Neural progenitor cell (in vitro differentiated cells): ENCODE data around the gene MRPL3. TPM values are rescaled to one million over a fixed set of nuclear protein-coding genes. Genes with fewer than 3 reads are reported as not detected.

ENCODE experiments used
- DNase-seq: peaks from one replicate; pipeline ENCODE4 v3.0.0-alpha.2; 2016; ENCODE audit warnings: low spot score
- H2AFZ ChIP-seq: fragments of 200-600 bp; sonication (generic); replicated peaks from 2 replicates; pipeline ENCODE4 v1.6.1; 2016; ENCODE audit warnings: antibody characterized with exemption
- H3F3A ChIP-seq: fragments of 200-600 bp; sonication (generic); 2 replicates; pipeline ENCODE4 v1.6.1; 2016; ENCODE audit warnings: antibody characterized with exemption, low read depth
- H3K27ac ChIP-seq: fragments of 200-600 bp; sonication (generic); 2 replicates; pipeline ENCODE4 v1.5.1; 2016; ENCODE audit warnings: mild to moderate bottlenecking
- H3K27me3 ChIP-seq: fragments of 200-600 bp; sonication (generic); 2 replicates; pipeline ENCODE4 v1.6.1; 2016; ENCODE audit warnings: mild to moderate bottlenecking, moderate library complexity
- H3K36me3 ChIP-seq: fragments of 200-600 bp; sonication (generic); 2 replicates; pipeline ENCODE4 v1.5.1; 2016
- H3K4me1 ChIP-seq: fragments of 200-600 bp; sonication (generic); 2 replicates; pipeline ENCODE4 v1.6.1; 2016; ENCODE audit warnings: mixed run types
- H3K4me2 ChIP-seq: fragments of 200-600 bp; sonication (generic); 2 replicates; pipeline ENCODE4 v1.6.1; 2016
- H3K4me3 ChIP-seq: fragments of 200-600 bp; sonication (generic); 2 replicates; pipeline ENCODE4 v1.5.1; 2016
- H3K79me2 ChIP-seq: fragments of 200-600 bp; sonication (generic); 2 replicates; pipeline ENCODE4 v1.6.1; 2016; ENCODE audit warnings: low read depth
- H3K9ac ChIP-seq: fragments of 200-600 bp; sonication (generic); 2 replicates; pipeline ENCODE4 v1.6.1; 2016
- H3K9me3 ChIP-seq: fragments of 200-600 bp; sonication (generic); 2 replicates; pipeline ENCODE4 v1.5.1; 2016; ENCODE audit warnings: low read depth
- H4K20me1 ChIP-seq: fragments of 200-600 bp; sonication (generic); 2 replicates; pipeline ENCODE4 v1.6.1; 2016; ENCODE audit warnings: low read depth
- H3K27ac Mint-ChIP-seq: 3 replicates; pipeline ENCODE4 v1.8.0; 2021; ENCODE audit warnings: mixed read lengths
- H3K27me3 Mint-ChIP-seq: 2 replicates; pipeline ENCODE4 v1.8.0; 2022; ENCODE audit warnings: low read depth, mild to moderate bottlenecking, inconsistent platforms, moderate library complexity, mixed read lengths; ENCODE audit not compliant: insufficient read depth
- H3K36me3 Mint-ChIP-seq: 3 replicates; pipeline ENCODE4 v1.8.0; 2021; ENCODE audit warnings: mixed read lengths
- H3K4me1 Mint-ChIP-seq: 3 replicates; pipeline ENCODE4 v1.8.0; 2021; ENCODE audit warnings: mixed read lengths
- H3K4me3 Mint-ChIP-seq: 3 replicates; pipeline ENCODE4 v1.8.0; 2021; ENCODE audit warnings: mild to moderate bottlenecking, moderate library complexity, mixed read lengths
- H3K9me3 Mint-ChIP-seq: 3 replicates; pipeline ENCODE4 v1.8.0; 2020; ENCODE audit warnings: mixed read lengths
- CTCF ChIP-seq: fragments of 200-600 bp; sonication (generic); IDR thresholded peaks from 2 replicates; pipeline ENCODE4 v1.5.1; 2017; ENCODE audit warnings: antibody characterized with exemption, mild to moderate bottlenecking
- EZH2 ChIP-seq: fragments of 200-600 bp; sonication (generic); IDR thresholded peaks from 2 replicates; pipeline ENCODE4 v1.6.1; 2017; ENCODE audit warnings: antibody characterized with exemption, mild to moderate bottlenecking, moderate library complexity
- EZH2phosphoT487 ChIP-seq: fragments of 200-600 bp; sonication (generic); IDR thresholded peaks from 2 replicates; pipeline ENCODE4 v1.6.1; 2017; ENCODE audit warnings: antibody characterized with exemption
- total RNA-seq: library from RNA; depleted of rRNA; stranded (reverse); fragments of >200 nt; gene quantifications from 2 replicates; pipeline ENCODE4 v1.2.3, GENCODE V29; 2015; ENCODE audit warnings: low replicate concordance

MRPL3 gene
- total RNA-seq, 1 donor from 2014 or later = 202 TPM

GRCh38 chr3:131439084-131439483, 63.7 kb downstream of the MRPL3 start:
- Histone ChIP-seq H3K9ac (no peak overlapping the region), H2AFZ (no peak overlapping the region), H4K20me1 (no peaks in the 10 kb centered on the region), H3F3A (no peaks in the 10 kb centered on the region), H3K4me2 (no peak overlapping the region), H3K36me3 (no peaks in the 10 kb centered on the region), H3K27me3 (no peaks in the 10 kb centered on the region), H3K4me1 (no peaks in the 10 kb centered on the region), H3K27ac (no peak overlapping the region), H3K9me3 (no peaks in the 10 kb centered on the region), H3K4me3 (no peak overlapping the region), H3K79me2 (no peaks in the 10 kb centered on the region)
- Mint-ChIP-seq H3K27me3 (no peaks in the 10 kb centered on the region), H3K36me3 (no peaks in the 10 kb centered on the region), H3K4me3 (no peak overlapping the region), H3K4me1 (no peaks in the 10 kb centered on the region), H3K9me3 (no peaks in the 10 kb centered on the region), H3K27ac (no peak overlapping the region)
- TF ChIP-seq EZH2 = no peak
- TF ChIP-seq CTCF = no peak
- TF ChIP-seq EZH2phosphoT487 = no peak
- DNase-seq = no peak

GRCh38 chr3:131435000-131435399, 67.8 kb downstream of the MRPL3 start:
- Histone ChIP-seq H3K27me3 (no peaks in the 10 kb centered on the region), H3K4me1 (peaks cover 6% of the 10 kb centered on the region), H2AFZ (no peak overlapping the region), H3K79me2 (no peaks in the 10 kb centered on the region), H3K9ac (no peak overlapping the region), H3K36me3 (no peaks in the 10 kb centered on the region), H3K4me3 (no peak overlapping the region), H3K9me3 (no peaks in the 10 kb centered on the region), H4K20me1 (no peaks in the 10 kb centered on the region), H3K27ac (no peak overlapping the region), H3K4me2 (no peak overlapping the region), H3F3A (no peaks in the 10 kb centered on the region)
- H3K4me1 Mint-ChIP-seq = no peaks in the 10 kb centered on the region
- H3K36me3 Mint-ChIP-seq = no peaks in the 10 kb centered on the region
- no peak overlapping the region for H3K4me3 Mint-ChIP-seq
- H3K9me3 Mint-ChIP-seq = peaks cover 4% of the 10 kb centered on the region
- no peak overlapping the region for H3K27ac Mint-ChIP-seq
- DNase-seq = no peak
- peaks cover 6% of the 10 kb centered on the region for H3K27me3 Mint-ChIP-seq
- no peak for TF ChIP-seq EZH2phosphoT487
- no peak for TF ChIP-seq CTCF
- no peak for TF ChIP-seq EZH2

- Histone ChIP-seq H3K36me3 (no peaks in the 10 kb centered on the region), H3K9ac (no peak overlapping the region), H3F3A (no peaks in the 10 kb centered on the region), H3K79me2 (no peaks in the 10 kb centered on the region), H2AFZ (no peak overlapping the region), H3K27ac (no peak overlapping the region), H4K20me1 (no peaks in the 10 kb centered on the region), H3K27me3 (no peaks in the 10 kb centered on the region), H3K4me3 (no peak overlapping the region), H3K4me2 (no peak overlapping the region), H3K9me3 (no peaks in the 10 kb centered on the region), H3K4me1 (peaks cover 6% of the 10 kb centered on the region)
- TF ChIP-seq EZH2 = no peak
- TF ChIP-seq EZH2phosphoT487 = no peak
- TF ChIP-seq CTCF = no peak
- no peak overlapping the region for H3K4me3 Mint-ChIP-seq
- peaks cover 4% of the 10 kb centered on the region for H3K9me3 Mint-ChIP-seq
- H3K27me3 Mint-ChIP-seq = peaks cover 8% of the 10 kb centered on the region
- DNase-seq = no peak
- no peaks in the 10 kb centered on the region for H3K36me3 Mint-ChIP-seq
- no peaks in the 10 kb centered on the region for H3K4me1 Mint-ChIP-seq
- H3K27ac Mint-ChIP-seq = no peak overlapping the region
Observed at GRCh38 chr3:131432441-131432840, 70.3 kb downstream of the MRPL3 start.

- peaks cover 6% of the 10 kb centered on the region for H3K4me1 ChIP-seq
- H3K27ac ChIP-seq = no peak overlapping the region
- H3K36me3 Mint-ChIP-seq = no peaks in the 10 kb centered on the region
- H3K4me3 ChIP-seq = no peak overlapping the region
- H3K27me3 ChIP-seq = no peaks in the 10 kb centered on the region
- no peaks in the 10 kb centered on the region for H4K20me1 ChIP-seq
- TF ChIP-seq CTCF (no peak), EZH2phosphoT487 (no peak), EZH2 (no peak)
- H3K9me3 ChIP-seq = no peaks in the 10 kb centered on the region
- H2AFZ ChIP-seq = no peak overlapping the region
- H3K4me2 ChIP-seq = no peak overlapping the region
- no peaks in the 10 kb centered on the region for H3K79me2 ChIP-seq
- H3K4me1 Mint-ChIP-seq = peaks cover 3% of the 10 kb centered on the region
- no peak for DNase-seq
- H3K9ac ChIP-seq = no peak overlapping the region
- H3F3A ChIP-seq = no peaks in the 10 kb centered on the region
- no peaks in the 10 kb centered on the region for H3K36me3 ChIP-seq
- no peak overlapping the region for H3K27ac Mint-ChIP-seq
- H3K4me3 Mint-ChIP-seq = no peak overlapping the region
- peaks cover 4% of the 10 kb centered on the region for H3K9me3 Mint-ChIP-seq
- peaks cover 8% of the 10 kb centered on the region for H3K27me3 Mint-ChIP-seq
Observed at GRCh38 chr3:131431754-131432153, 71.0 kb downstream of the MRPL3 start.
